ENCODE measurements around the gene TM9SF3.

DNA sequence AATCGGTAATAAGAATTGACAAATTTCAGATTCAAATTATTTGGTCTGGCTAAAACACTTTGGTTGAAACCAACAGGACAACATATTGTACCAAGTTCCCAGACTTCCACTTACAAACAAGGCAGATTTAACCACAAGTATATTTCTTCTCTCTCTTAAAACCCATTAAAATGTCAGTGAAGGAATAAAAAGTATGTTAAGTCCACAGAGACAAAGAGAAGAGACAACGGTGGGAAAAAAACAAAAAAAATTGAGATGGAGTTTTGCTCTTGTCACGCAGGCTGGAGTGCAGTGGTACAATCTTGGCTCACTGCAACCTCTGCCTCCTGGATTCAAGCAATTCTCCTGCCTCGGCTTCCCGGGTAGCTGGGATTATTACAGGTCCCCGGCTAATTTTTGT is 16.3 kb downstream of the TM9SF3 start:
- TF ChIP-seq, protein P1, sequence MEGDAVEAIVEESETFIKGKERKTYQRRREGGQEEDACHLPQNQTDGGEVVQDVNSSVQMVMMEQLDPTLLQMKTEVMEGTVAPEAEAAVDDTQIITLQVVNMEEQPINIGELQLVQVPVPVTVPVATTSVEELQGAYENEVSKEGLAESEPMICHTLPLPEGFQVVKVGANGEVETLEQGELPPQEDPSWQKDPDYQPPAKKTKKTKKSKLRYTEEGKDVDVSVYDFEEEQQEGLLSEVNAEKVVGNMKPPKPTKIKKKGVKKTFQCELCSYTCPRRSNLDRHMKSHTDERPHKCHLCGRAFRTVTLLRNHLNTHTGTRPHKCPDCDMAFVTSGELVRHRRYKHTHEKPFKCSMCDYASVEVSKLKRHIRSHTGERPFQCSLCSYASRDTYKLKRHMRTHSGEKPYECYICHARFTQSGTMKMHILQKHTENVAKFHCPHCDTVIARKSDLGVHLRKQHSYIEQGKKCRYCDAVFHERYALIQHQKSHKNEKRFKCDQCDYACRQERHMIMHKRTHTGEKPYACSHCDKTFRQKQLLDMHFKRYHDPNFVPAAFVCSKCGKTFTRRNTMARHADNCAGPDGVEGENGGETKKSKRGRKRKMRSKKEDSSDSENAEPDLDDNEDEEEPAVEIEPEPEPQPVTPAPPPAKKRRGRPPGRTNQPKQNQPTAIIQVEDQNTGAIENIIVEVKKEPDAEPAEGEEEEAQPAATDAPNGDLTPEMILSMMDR (IDR thresholded peaks at IDR 0.05): no peak
- no peak for TF ChIP-seq POLR2A (IDR thresholded peaks at IDR 0.05)
